ENCODE results near the gene SURF6. TPM values are rescaled to one million over a fixed set of nuclear protein-coding genes. Genes with fewer than 3 reads are reported as not detected.

SURF6 gene
- total and polyA plus RNA-seq, 2 of the 8 experiments (the other 6 are each of a cell fraction or from before 2014, with no cell fraction given) = 6.1 to 23.7 TPM

- H3K27ac ChIP-seq (ENCODE audit: low read depth, low read length) = no peak overlapping the region
- no peak for DNase-seq (ENCODE audit: low read depth in 1 of 2, low spot score in 2 of 2)
- TF ChIP-seq CTCF (IDR thresholded peaks at IDR 0.05; ENCODE audit: control extremely low read depth in 1 of 3, insufficient read depth in 1 of 3, low read depth in 1 of 3, low read length in 3 of 3) (no peak), TBP (IDR thresholded peaks at IDR 0.05; ENCODE audit: low read depth, low read length) (no peak), SP2 (IDR thresholded peaks at IDR 0.05; ENCODE audit: low read length) (no peak), TCF12 (IDR thresholded peaks at IDR 0.05; ENCODE audit: low read depth, low read length) (no peak), JUND (IDR thresholded peaks at IDR 0.05; ENCODE audit: low read length) (no peak), JUN (IDR thresholded peaks at IDR 0.05; ENCODE audit: low read depth, low read length) (no peak), NRF1 (IDR thresholded peaks at IDR 0.05; ENCODE audit: low read depth, low read length) (no peak), CEBPB (IDR thresholded peaks at IDR 0.05; ENCODE audit: low read depth, low read length) (no peak), ASH2L (IDR thresholded peaks at IDR 0.05; ENCODE audit: low read length) (no peak), HDAC6 (IDR thresholded peaks at IDR 0.05; ENCODE audit: low read depth, low read length) (no peak), MAX (IDR thresholded peaks at IDR 0.05) (no peak)
These were observed 36.2 kb upstream of the SURF6 start for GRCh38 chr9:133372144-133372543.

More at GRCh38 chr9:133372144-133372543, 36.2 kb upstream of the SURF6 start:
- Histone ChIP-seq H3K4me2 (ENCODE audit: insufficient read depth in 1 of 2, low read depth in 2 of 2, low read length in 2 of 2) (no peak overlapping the region), H3K23me2 (ENCODE audit: low read depth, low read length) (peaks cover 8% of the 10 kb centered on the region; the same call in 1 of the 2 replicates), H2BK5ac (ENCODE audit: low read depth, low read length) (peak overlapping the region; percentile 52; the same call in 1 of the 2 replicates), H2BK120ac (replicated peaks; ENCODE audit: low read depth, low read length) (no peak overlapping the region), H2AFZ (ENCODE audit: low read length) (no peak overlapping the region), H3K79me1 (ENCODE audit: low read depth, low read length) (peaks cover 30% of the 10 kb centered on the region), H4K91ac (replicated peaks; ENCODE audit: insufficient read length, low read length) (no peak overlapping the region), H3K79me2 (ENCODE audit: control insufficient read depth in 1 of 2, insufficient read depth in 2 of 2, low read length in 2 of 2) (peaks cover 23 to 82% of the 10 kb centered on the region in 2 experiments), H3K4ac (replicated peaks; ENCODE audit: insufficient read length, low read depth, low read length) (no peak overlapping the region), H4K5ac (ENCODE audit: insufficient read length, low read depth, low read length) (no peak overlapping the region), H4K20me1 (replicated peaks in 1 of 2; ENCODE audit: control insufficient read depth in 1 of 2, insufficient read depth in 2 of 2, low read length in 2 of 2) (peaks cover 33 to 63% of the 10 kb centered on the region in 2 experiments), H2BK12ac (ENCODE audit: low read depth, low read length) (no peak overlapping the region), H3K36me3 (ENCODE audit: control insufficient read depth in 2 of 4, insufficient read depth in 4 of 4, low read length in 3 of 4) (peaks cover 0 to 13% (median 8%) of the 10 kb centered on the region in 4 experiments; a peak in 5 of 8 replicates), H4K8ac (ENCODE audit: extremely low read depth, insufficient read depth, low read length) (no peak overlapping the region), H3K56ac (replicated peaks; ENCODE audit: insufficient read length, low read depth, low read length) (no peak overlapping the region), H3K14ac (ENCODE audit: insufficient read length) (no peak overlapping the region), H3K9ac (replicated peaks in 1 of 4; ENCODE audit: extremely low read depth in 1 of 4, low read depth in 3 of 4, low read length in 3 of 4) (no peak overlapping the region), H3K9me3 (ENCODE audit: insufficient read depth in 2 of 2, low read depth in 1 of 2, low read length in 1 of 2) (no peaks in the 10 kb centered on the region; a peak in 1 of 4 replicates), H2AK5ac (ENCODE audit: low read depth, low read length) (no peak overlapping the region), H2BK20ac (ENCODE audit: low read length) (no peak overlapping the region), H3K4me3 (ENCODE audit: extremely low read depth in 1 of 4, insufficient read depth in 2 of 4, low read depth in 3 of 4, low read length in 4 of 4) (no peak overlapping the region), H3K18ac (ENCODE audit: extremely low read depth, low read length) (no peak overlapping the region), H2BK15ac (ENCODE audit: low read length) (no peak overlapping the region), H3K4me1 (replicated peaks in 1 of 4; ENCODE audit: control insufficient read depth in 3 of 4, insufficient read depth in 4 of 4, low read length in 3 of 4) (peaks cover 0 to 5% (median 0%) of the 10 kb centered on the region in 4 experiments; a peak in 1 of 7 replicates), H3K27me3 (replicated peaks in 1 of 4; ENCODE audit: control insufficient read depth in 3 of 4, extremely low read depth in 1 of 4, insufficient read depth in 3 of 4, low read length in 3 of 4) (peaks cover 0 to 5% (median 4%) of the 10 kb centered on the region in 4 experiments; a peak in 5 of 7 replicates), H3K23ac (ENCODE audit: insufficient read length) (no peak overlapping the region)
- WGBS, 2 experiments (ENCODE audit: extremely low coverage in 1 of 2, insufficient coverage in 1 of 2, insufficient read length in 1 of 2, insufficient replicate concordance in 2 of 2, low coverage in 1 of 2, low lambda C conversion rate in 2 of 2, missing lambda C conversion rate in 1 of 2) = 83% methylated on average over 7 of the region's 7 CpGs; no CpG with 5 or more reads in 1 of the 2 experiments
- POLR2A ChIA-PET (ENCODE audit: partially characterized antibody) = interaction anchor here (1.3 to 19.9 kb wide), 3 partner anchors 9 to 29 kb away, joined by 5 to 461 read pairs (median 15); partner anchors contain the start of genes MED22, RPL7A, SURF1 and SURF2
- FAIRE-seq = no peak
- CTCF ChIA-PET (ENCODE audit: partially characterized antibody) = interaction anchor here (0.7 to 10.1 kb wide), 14 partner anchors 9 to 114 kb away, joined by 3 to 90 read pairs (median 3); partner anchors contain the start of genes SURF1 and SURF2
